ENCODE measurements around the gene FTMT.
"Not testable (repeated sequence)": the region's sequence is repeated elsewhere in the genome, so short reads cannot be mapped to it uniquely, and the experiment has no call there.

The FTMT gene

GRCh38 chr5:121851643-121852574 lies at the start of gene FTMT:
FTMT (plus strand) TSS chr5:121851882; CDS start chr5:121851964, 82 bp downstream.
- DNase-seq = no peak

- not testable (repeated sequence) for DNase-seq
These were observed 46.4 kb upstream of the FTMT start for GRCh38 chr5:121805251-121805650.

- DNase-seq = no peak
These were observed 45.8 kb upstream of the FTMT start for GRCh38 chr5:121805911-121806310.

GRCh38 chr5:121816164-121816563 lies 35.5 kb upstream of the FTMT start:
- no peak for DNase-seq

GRCh38 chr5:121819682-121820261 lies 31.9 kb upstream of the FTMT start:
- no peak for DNase-seq

GRCh38 chr5:121833617-121834016 lies 18.1 kb upstream of the FTMT start:
- DNase-seq = no peak

- no peak for DNase-seq
These were observed 17.7 kb upstream of the FTMT start for GRCh38 chr5:121834021-121834420.

GRCh38 chr5:121841892-121842291 lies 9.8 kb upstream of the FTMT start:
- no peak for DNase-seq

GRCh38 chr5:121850272-121850671 lies 1.4 kb upstream of the FTMT start:
- DNase-seq = no peak

- DNase-seq = no peak
These were observed 2.2 kb downstream of the FTMT start for GRCh38 chr5:121853850-121854249.

GRCh38 chr5:121862801-121863200 lies 11.1 kb downstream of the FTMT start:
- no peak for DNase-seq

GRCh38 chr5:121863753-121864285 lies 12.1 kb downstream of the FTMT start:
- no peak for DNase-seq

GRCh38 chr5:121867403-121867802 lies 15.7 kb downstream of the FTMT start:
- no peak for DNase-seq

- DNase-seq = no peak
These were observed 18.8 kb downstream of the FTMT start for GRCh38 chr5:121870489-121870888.

GRCh38 chr5:121872856-121873255 lies 21.2 kb downstream of the FTMT start:
- DNase-seq = no peak

GRCh38 chr5:121873409-121873808 lies 21.7 kb downstream of the FTMT start:
- no peak for DNase-seq

- DNase-seq = no peak
These were observed 33.9 kb downstream of the FTMT start for GRCh38 chr5:121885630-121886029.

GRCh38 chr5:121887727-121888126 lies 36.0 kb downstream of the FTMT start:
- no peak for DNase-seq

- DNase-seq = no peak
These were observed 38.7 kb downstream of the FTMT start for GRCh38 chr5:121890297-121890858.

GRCh38 chr5:121897341-121897740 lies 45.7 kb downstream of the FTMT start:
- no peak for DNase-seq

- peak; percentile 15 for DNase-seq
These were observed 47.7 kb downstream of the FTMT start for GRCh38 chr5:121899346-121899745.
